ENCODE measurements around the gene CLN3.
A peak's percentile ranks its signal among the peaks of the same experiment; 100 is the strongest.
"Not testable (repeated sequence)": the region's sequence is repeated elsewhere in the genome, so short reads cannot be mapped to it uniquely, and the experiment has no call there.

The CLN3 gene

GRCh38 chr16:28511031-28511430, 19.2 kb upstream of the CLN3 start:
- H3K27ac ChIP-seq = no peak overlapping the region; the same call in 1 of the 2 replicates
- TF ChIP-seq CTCF (conservative IDR thresholded peaks at IDR 0.05) = no peak

DNA sequence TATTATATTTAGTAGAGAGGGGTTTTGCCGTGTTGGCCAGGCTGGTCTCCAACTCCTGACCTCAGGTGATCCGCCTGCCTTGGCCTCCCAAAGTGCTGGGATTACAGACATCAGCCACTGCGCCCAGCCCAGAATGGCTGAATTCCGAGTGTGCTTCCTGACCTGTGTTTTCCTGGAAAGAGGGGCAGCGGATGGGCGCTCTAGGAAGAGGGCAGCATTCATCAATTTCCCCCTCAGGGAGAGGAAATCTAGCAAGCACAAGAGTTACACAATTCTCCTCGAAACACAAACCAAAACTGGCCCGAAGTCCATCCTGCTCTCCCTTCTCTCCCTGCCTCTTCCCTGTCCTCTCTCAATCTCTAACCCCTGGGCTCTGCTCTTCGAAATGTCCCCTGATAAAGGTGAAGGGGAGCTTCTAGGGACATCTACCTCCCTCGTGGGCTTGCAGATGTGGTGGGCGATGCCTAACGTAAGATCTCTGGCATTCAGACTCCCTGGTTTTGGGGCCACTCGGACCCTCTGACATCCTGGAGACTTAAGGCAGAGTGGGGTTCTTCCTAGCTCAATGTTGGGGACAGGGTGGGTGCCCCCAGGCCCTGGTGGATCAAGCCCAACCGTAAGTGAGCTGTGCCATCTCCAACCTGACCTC, 13.7 kb upstream of the CLN3 start:
- no peak for TF ChIP-seq CTCF (conservative IDR thresholded peaks at IDR 0.05)
- peak overlapping the region; percentile 70 for H3K27ac ChIP-seq

DNA sequence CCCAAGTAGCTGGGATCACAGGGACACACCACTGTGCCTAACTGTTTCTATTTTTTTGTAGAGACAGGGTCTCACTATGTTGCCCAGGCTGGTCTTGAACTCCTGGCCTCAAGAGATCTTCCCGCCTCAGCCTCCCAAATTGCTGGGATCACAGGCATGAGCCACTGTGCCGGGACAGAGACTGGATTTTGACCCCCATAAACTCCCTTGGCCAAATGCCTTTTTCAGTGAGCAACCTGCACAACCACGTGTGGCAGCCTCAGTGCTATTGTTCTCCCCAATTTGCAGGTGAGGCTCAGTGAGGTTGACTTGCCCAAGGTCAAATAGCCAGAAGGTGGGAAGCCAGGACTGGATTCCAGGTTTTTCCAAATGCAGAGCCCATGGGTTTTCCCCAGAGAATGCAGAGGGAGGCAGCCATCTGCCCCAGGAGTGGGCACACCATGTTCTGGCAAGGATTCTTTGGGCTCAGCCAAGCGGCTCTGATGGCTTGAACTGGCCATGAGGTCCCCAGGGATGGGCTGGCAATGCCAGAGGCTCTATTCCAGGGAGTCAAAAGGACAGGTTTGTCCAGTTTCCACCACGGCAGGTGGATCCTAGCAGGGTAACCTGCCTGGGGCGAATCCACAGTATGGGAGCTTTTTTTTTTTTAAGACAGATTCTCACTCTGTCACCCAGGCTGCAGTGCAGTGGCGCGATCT, 13.0 kb upstream of the CLN3 start:
- no peak for TF ChIP-seq CTCF (conservative IDR thresholded peaks at IDR 0.05)
- peak overlapping the region; percentile 70 for H3K27ac ChIP-seq

GRCh38 chr16:28503470-28504259, 11.8 kb upstream of the CLN3 start:
- no peak for TF ChIP-seq CTCF (conservative IDR thresholded peaks at IDR 0.05)
- H3K27ac ChIP-seq = peak overlapping the region; percentile 70; the same call in 1 of the 2 replicates

GRCh38 chr16:28502290-28502689, 10.4 kb upstream of the CLN3 start:
- no peak for TF ChIP-seq CTCF (conservative IDR thresholded peaks at IDR 0.05)
- H3K27ac ChIP-seq = no peak overlapping the region

GRCh38 chr16:28501258-28502232, 9.7 kb upstream of the CLN3 start:
- no peak for TF ChIP-seq CTCF (conservative IDR thresholded peaks at IDR 0.05)
- H3K27ac ChIP-seq = no peak overlapping the region

DNA sequence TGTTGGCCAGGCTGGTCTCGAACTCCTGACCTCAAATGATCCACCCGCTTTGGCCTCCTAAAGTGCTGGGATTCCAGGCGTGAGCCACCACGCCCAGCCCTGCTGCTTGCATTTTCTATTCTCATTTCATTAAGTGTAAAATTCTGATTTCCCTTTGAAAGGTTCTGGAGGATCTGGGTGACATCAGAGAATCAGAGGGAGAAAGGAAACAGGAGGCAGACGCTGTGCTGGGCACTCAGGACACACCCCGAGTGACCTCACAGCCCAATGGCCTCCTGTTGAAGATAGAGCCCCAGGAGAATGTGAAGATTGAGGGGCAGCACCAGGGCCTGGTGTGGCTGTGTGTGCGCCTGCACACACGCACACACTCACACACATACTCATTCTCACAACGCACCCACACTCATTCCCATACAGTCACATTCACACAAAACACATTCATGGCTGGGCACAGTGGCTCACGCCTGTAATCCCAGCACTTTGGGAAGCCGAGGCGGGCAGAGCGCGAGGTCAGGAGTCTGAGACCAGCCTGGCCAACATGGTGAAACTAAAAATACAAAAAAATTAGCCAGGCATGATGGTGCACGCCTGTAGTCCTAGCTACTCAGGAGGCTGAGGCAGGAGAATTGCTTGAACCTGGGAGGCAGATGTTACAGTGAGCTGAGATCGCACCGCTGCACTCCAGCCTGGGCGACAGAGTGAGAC, 8.8 kb upstream of the CLN3 start:
- not testable (repeated sequence) for H3K27ac ChIP-seq

Data from VCaP (cell line).